HEK293 (cell line): Measurements from ENCODE around the gene TIRAP.

ENCODE experiments used
- CTCF ChIA-PET: fragments of 350-600 bp; formaldehyde crosslinking; extraction: SDS; loops from one replicate; lab custom pipeline; 2021; ENCODE audit warnings: antibody characterized with exemption; lab: Yijun Ruan, JAX
- POLR2A ChIA-PET: fragments of 300-600 bp; formaldehyde crosslinking; extraction: SDS; loops from one replicate; lab custom pipeline; 2020; ENCODE audit warnings: antibody characterized with exemption, inconsistent platforms; lab: Yijun Ruan, JAX
- H3K27ac ChIP-seq: fragments of 200-500 bp; sonication (Bioruptor generic); 2 replicates; pipeline ENCODE4 v1.5.1; 2014; ENCODE audit warnings: low read depth, low read length, control low read depth, inconsistent platforms; ENCODE audit errors: extremely low read depth
- H3K36me3 ChIP-seq, 2 experiments: fragments of 200-500 bp in 1 of 2; sonication (Bioruptor generic) in 1 of 2; 1 replicate in 1 of 2; 2 replicates in 1 of 2; pipeline ENCODE4 v1.5.1; 2014 to 2017; ENCODE audit warnings: inconsistent platforms in 2 of 2, low read length in 2 of 2; ENCODE audit not compliant: control insufficient read depth in 2 of 2, insufficient read depth in 1 of 2
- H3K4me1 ChIP-seq: fragments of 200-500 bp; sonication (Bioruptor generic); 2 replicates; pipeline ENCODE4 v1.5.1; 2014; ENCODE audit warnings: mild to moderate bottlenecking, low read length, inconsistent platforms; ENCODE audit not compliant: control insufficient read depth, insufficient read depth
- H3K4me3 ChIP-seq: 2 replicates; pipeline ENCODE4 v1.5.1; 2011; ENCODE audit warnings: low read depth, mild to moderate bottlenecking, control low read depth, low read length, moderate library complexity
- H3K9me3 ChIP-seq: fragments of 200-500 bp; sonication (Bioruptor generic); 2 replicates; pipeline ENCODE4 v1.5.1; 2014; ENCODE audit warnings: low read depth, low read length, inconsistent platforms; ENCODE audit not compliant: control insufficient read depth, insufficient read depth
- GLI2 ChIP-seq: fragments of 450-650 bp; formaldehyde crosslinking; IDR thresholded peaks from 2 replicates; pipeline ENCODE4; 2017; ENCODE audit warnings: missing biosample characterization, missing genetic modification characterization, low read depth, borderline replicate concordance
- SCRT2 ChIP-seq: fragments of 450-650 bp; formaldehyde crosslinking; IDR thresholded peaks from 2 replicates; pipeline ENCODE4 v1.5.1; 2016; ENCODE audit warnings: missing biosample characterization, missing genetic modification characterization
- ZBTB7A ChIP-seq: fragments of 450-650 bp; formaldehyde crosslinking; IDR thresholded peaks from 2 replicates; pipeline ENCODE4 v1.5.1; 2016; ENCODE audit warnings: low read depth, missing biosample characterization, missing genetic modification characterization
- ZNF10 ChIP-seq: fragments of 450-650 bp; formaldehyde crosslinking; IDR thresholded peaks from 2 replicates; pipeline ENCODE4 v1.5.1; 2017; ENCODE audit warnings: missing biosample characterization, missing genetic modification characterization
- ZNF112 ChIP-seq: fragments of 450-650 bp; formaldehyde crosslinking; IDR thresholded peaks from 2 replicates; pipeline ENCODE4 v1.5.0; 2017; ENCODE audit warnings: missing biosample characterization, missing genetic modification characterization
- ZNF133 ChIP-seq: fragments of 450-650 bp; formaldehyde crosslinking; IDR thresholded peaks from 2 replicates; pipeline ENCODE4 v1.5.1; 2016; ENCODE audit warnings: missing biosample characterization, missing genetic modification characterization
- ZNF677 ChIP-seq: fragments of 450-650 bp; IDR thresholded peaks from 2 replicates; pipeline ENCODE4 v1.5.0; 2018; ENCODE audit warnings: missing biosample characterization, mild to moderate bottlenecking, missing genetic modification characterization, moderate library complexity
- ZNF791 ChIP-seq: fragments of 450-650 bp; formaldehyde crosslinking; IDR thresholded peaks from 2 replicates; pipeline ENCODE4 v1.5.1; 2016; ENCODE audit warnings: missing biosample characterization, missing genetic modification characterization
- ZNF792 ChIP-seq: fragments of 450-650 bp; formaldehyde crosslinking; IDR thresholded peaks from 2 replicates; pipeline ENCODE4 v1.5.1; 2016; ENCODE audit warnings: missing biosample characterization, missing genetic modification characterization
- ZSCAN23 ChIP-seq: fragments of 450-650 bp; formaldehyde crosslinking; IDR thresholded peaks from 2 replicates; pipeline ENCODE4 v1.5.1; 2016; ENCODE audit warnings: missing biosample characterization, missing genetic modification characterization
- TF ChIP-seq, protein P1 (sequence below): fragments of 450-650 bp; formaldehyde crosslinking; conservative IDR thresholded peaks from 2 replicates; pipeline ENCODE4 v1.5.1; 2016; ENCODE audit warnings: low read depth, missing biosample characterization, missing genetic modification characterization
- TF ChIP-seq, protein P2 (sequence below): fragments of 450-650 bp; formaldehyde crosslinking; IDR thresholded peaks from 2 replicates; pipeline ENCODE4 v1.5.1; 2016; ENCODE audit warnings: missing biosample characterization, missing genetic modification characterization, borderline replicate concordance
- TF ChIP-seq, protein P3 (sequence below): fragments of 450-650 bp; formaldehyde crosslinking; IDR thresholded peaks from 2 replicates; pipeline ENCODE4 v1.5.1; 2016; ENCODE audit warnings: missing biosample characterization, missing genetic modification characterization, low read depth

The TIRAP gene

DNA sequence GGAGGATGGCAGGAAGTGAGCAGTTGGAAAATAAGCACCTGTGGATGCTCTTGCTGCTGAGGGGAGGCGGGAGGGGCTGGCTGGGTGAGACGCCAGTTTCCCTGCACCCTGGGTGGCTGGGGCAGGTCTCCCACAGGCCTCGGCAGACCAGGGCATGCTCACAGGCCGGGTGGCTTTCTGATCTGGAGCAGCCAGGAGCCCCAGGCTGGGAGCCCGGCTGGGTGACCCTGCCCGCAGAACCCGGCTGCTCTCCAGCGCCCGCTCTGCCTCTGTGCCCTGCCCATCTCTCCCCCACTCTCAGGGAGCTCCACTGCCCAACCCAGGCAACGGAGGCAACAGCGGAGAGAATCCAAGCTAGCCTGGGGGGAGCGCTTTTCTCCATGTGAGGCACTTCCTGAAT is 45.6 kb downstream of the TIRAP start:
- CTCF ChIA-PET = no interaction called here
- Histone ChIP-seq H3K27ac (no peak overlapping the region), H3K4me3 (no peak overlapping the region), H3K9me3 (no peaks in the 10 kb centered on the region), H3K36me3 (no peaks in the 10 kb centered on the region)
- POLR2A ChIA-PET = no interaction called here
- TF ChIP-seq, protein P1, sequence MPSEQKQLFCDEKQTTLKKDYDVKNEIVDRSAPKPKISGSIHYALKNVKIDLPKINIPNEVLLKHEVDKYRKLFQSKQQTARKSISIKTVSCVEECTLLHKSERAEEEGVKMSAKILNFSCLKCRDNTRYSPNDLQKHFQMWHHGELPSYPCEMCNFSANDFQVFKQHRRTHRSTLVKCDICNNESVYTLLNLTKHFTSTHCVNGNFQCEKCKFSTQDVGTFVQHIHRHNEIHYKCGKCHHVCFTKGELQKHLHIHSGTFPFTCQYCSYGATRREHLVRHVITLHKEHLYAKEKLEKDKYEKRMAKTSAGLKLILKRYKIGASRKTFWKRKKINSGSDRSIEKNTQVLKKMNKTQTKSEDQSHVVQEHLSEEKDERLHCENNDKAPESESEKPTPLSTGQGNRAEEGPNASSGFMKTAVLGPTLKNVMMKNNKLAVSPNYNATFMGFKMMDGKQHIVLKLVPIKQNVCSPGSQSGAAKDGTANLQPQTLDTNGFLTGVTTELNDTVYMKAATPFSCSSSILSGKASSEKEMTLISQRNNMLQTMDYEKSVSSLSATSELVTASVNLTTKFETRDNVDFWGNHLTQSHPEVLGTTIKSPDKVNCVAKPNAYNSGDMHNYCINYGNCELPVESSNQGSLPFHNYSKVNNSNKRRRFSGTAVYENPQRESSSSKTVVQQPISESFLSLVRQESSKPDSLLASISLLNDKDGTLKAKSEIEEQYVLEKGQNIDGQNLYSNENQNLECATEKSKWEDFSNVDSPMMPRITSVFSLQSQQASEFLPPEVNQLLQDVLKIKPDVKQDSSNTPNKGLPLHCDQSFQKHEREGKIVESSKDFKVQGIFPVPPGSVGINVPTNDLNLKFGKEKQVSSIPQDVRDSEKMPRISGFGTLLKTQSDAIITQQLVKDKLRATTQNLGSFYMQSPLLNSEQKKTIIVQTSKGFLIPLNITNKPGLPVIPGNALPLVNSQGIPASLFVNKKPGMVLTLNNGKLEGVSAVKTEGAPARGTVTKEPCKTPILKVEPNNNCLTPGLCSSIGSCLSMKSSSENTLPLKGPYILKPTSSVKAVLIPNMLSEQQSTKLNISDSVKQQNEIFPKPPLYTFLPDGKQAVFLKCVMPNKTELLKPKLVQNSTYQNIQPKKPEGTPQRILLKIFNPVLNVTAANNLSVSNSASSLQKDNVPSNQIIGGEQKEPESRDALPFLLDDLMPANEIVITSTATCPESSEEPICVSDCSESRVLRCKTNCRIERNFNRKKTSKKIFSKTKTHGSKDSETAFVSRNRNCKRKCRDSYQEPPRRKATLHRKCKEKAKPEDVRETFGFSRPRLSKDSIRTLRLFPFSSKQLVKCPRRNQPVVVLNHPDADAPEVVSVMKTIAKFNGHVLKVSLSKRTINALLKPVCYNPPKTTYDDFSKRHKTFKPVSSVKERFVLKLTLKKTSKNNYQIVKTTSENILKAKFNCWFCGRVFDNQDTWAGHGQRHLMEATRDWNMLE (tag by site-specific recombination) = no peak
- no peak for TF ChIP-seq ZSCAN23
- TF ChIP-seq ZNF791 = no peak
- TF ChIP-seq, all 188 proteins: peak for 0
- no peaks in the 10 kb centered on the region for H3K4me1 ChIP-seq

DNA sequence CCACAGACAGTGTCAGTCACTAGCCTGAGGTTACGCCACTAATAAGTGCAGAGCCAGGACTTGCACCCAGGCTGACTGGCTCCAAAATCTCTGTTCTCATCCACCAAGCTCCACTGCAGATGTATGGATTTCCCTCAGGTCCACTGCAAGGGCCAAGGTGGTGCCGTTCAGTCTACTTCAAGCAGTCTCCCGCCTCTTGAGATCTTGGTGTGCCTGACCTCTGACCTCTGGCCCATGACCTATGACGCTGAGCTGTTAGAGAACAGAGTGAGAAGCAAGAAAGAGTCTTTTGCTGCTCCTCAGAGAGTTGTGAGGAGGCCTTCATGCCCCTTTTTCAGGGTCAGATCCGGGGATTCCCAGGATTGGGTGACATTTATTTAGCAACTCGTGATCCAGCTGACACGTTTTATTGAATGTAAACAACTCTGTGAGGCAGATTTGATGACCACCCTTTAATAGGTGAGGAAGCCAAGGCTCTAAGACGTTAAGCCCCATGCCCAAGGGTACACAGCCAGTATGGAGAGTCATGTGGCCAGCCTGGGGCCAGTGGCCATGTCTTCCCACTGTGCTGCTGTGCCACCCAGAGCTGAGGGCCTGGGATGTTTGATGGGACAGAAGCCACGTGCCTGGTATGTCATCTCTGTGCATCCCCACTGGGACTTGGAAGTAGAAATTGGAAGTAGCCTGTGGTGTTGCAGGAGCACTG is 46.2 kb downstream of the TIRAP start:
- H3K4me3 ChIP-seq = no peak overlapping the region
- TF ChIP-seq, protein P2, sequence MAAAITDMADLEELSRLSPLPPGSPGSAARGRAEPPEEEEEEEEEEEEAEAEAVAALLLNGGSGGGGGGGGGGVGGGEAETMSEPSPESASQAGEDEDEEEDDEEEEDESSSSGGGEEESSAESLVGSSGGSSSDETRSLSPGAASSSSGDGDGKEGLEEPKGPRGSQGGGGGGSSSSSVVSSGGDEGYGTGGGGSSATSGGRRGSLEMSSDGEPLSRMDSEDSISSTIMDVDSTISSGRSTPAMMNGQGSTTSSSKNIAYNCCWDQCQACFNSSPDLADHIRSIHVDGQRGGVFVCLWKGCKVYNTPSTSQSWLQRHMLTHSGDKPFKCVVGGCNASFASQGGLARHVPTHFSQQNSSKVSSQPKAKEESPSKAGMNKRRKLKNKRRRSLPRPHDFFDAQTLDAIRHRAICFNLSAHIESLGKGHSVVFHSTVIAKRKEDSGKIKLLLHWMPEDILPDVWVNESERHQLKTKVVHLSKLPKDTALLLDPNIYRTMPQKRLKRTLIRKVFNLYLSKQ = no peak
- TF ChIP-seq ZBTB7A (no peak), ZNF677 (tag by site-specific recombination) (no peak), ZNF791 (no peak), ZNF10 (tag by site-specific recombination) (no peak), ZNF112 (tag by site-specific recombination) (no peak), ZNF792 (tag by site-specific recombination) (no peak), GLI2 (tag by site-specific recombination) (no peak), SCRT2 (tag by site-specific recombination) (no peak), ZNF133 (tag by site-specific recombination) (no peak)
- TF ChIP-seq, protein P3, sequence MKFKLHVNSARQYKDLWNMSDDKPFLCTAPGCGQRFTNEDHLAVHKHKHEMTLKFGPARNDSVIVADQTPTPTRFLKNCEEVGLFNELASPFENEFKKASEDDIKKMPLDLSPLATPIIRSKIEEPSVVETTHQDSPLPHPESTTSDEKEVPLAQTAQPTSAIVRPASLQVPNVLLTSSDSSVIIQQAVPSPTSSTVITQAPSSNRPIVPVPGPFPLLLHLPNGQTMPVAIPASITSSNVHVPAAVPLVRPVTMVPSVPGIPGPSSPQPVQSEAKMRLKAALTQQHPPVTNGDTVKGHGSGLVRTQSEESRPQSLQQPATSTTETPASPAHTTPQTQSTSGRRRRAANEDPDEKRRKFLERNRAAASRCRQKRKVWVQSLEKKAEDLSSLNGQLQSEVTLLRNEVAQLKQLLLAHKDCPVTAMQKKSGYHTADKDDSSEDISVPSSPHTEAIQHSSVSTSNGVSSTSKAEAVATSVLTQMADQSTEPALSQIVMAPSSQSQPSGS (tag by site-specific recombination) = no peak
- TF ChIP-seq, all 188 proteins: peak for 0
- H3K36me3 ChIP-seq = no peaks in the 10 kb centered on the region
- no peaks in the 10 kb centered on the region for H3K4me1 ChIP-seq
- CTCF ChIA-PET = interaction anchor here (1.1 kb wide), 1 partner anchor 10 kb away, joined by 4 read pairs; no protein-coding TSS in a partner anchor
- H3K27ac ChIP-seq = no peak overlapping the region
- POLR2A ChIA-PET = no interaction called here
- H3K9me3 ChIP-seq = no peaks in the 10 kb centered on the region
